ENCODE data around the gene ORMDL2. TPM values are rescaled to one million over a fixed set of nuclear protein-coding genes. Genes with fewer than 3 reads are reported as not detected.

Gene ORMDL2, protein sequence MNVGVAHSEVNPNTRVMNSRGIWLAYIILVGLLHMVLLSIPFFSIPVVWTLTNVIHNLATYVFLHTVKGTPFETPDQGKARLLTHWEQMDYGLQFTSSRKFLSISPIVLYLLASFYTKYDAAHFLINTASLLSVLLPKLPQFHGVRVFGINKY
- total RNA-seq (ENCODE audit: low replicate concordance): 31.8 and 41.1 TPM in 2 replicates

GRCh38 chr12:55817345-55818139, at the start of gene ORMDL2, which contains the start of gene SARNP:
Gene ORMDL2 (plus strand): TSS chr12:55818041. CDS start chr12:55819000, 959 bp downstream.
Gene SARNP (minus strand): TSS chr12:55817724. CDS start chr12:55817701, 23 bp downstream.

GRCh38 chr12:55842681-55843429, 25.0 kb downstream of the ORMDL2 start, which contains the start of gene MMP19:
Gene MMP19 (minus strand): TSS chr12:55842936. CDS start chr12:55842830, 106 bp downstream.

Other genes starting within 250 kb of the ORMDL2 start
- not detected in 2 replicates for gene OR2AP1, start 245.6 kb upstream of the ORMDL2 start, total RNA-seq (ENCODE audit: low replicate concordance)
- not detected in 2 replicates for gene OR10P1, start 181.1 kb upstream of the ORMDL2 start, total RNA-seq (ENCODE audit: low replicate concordance)
- 3.8 and 72.7 TPM in 2 replicates for gene ITGA7, start 110.1 kb upstream of the ORMDL2 start, total RNA-seq (ENCODE audit: low replicate concordance)
- gene BLOC1S1, start 102.0 kb upstream of the ORMDL2 start, total RNA-seq (ENCODE audit: low replicate concordance): 82.0 and 115 TPM in 2 replicates
- gene RDH5, start 97.6 kb upstream of the ORMDL2 start, total RNA-seq (ENCODE audit: low replicate concordance): 3.8 and 65.1 TPM in 2 replicates
- gene CD63, start 89.0 kb upstream of the ORMDL2 start, total RNA-seq (ENCODE audit: low replicate concordance): 2,585 and 6,003 TPM in 2 replicates
- gene GDF11, start 74.9 kb upstream of the ORMDL2 start, total RNA-seq (ENCODE audit: low replicate concordance): 2.7 and 3.3 TPM in 2 replicates
- gene SARNP, start 317 bp upstream of the ORMDL2 start, total RNA-seq (ENCODE audit: low replicate concordance): 32.2 and 105 TPM in 2 replicates
- gene DNAJC14, start 11.5 kb downstream of the ORMDL2 start, total RNA-seq (ENCODE audit: low replicate concordance): 46.2 and 60.6 TPM in 2 replicates
- gene MMP19, start 24.9 kb downstream of the ORMDL2 start, total RNA-seq (ENCODE audit: low replicate concordance): 4.0 and 12.0 TPM in 2 replicates
- 17.1 and 37.1 TPM in 2 replicates for gene PYM1, start 109.9 kb downstream of the ORMDL2 start, total RNA-seq (ENCODE audit: low replicate concordance)
- 34.4 and 52.2 TPM in 2 replicates for gene DGKA, start 113.1 kb downstream of the ORMDL2 start, total RNA-seq (ENCODE audit: low replicate concordance)
- 0.23 and 0.90 TPM in 2 replicates for gene PMEL, start 148.0 kb downstream of the ORMDL2 start, total RNA-seq (ENCODE audit: low replicate concordance)
- 2.9 and 18.4 TPM in 2 replicates for gene CDK2, start 148.8 kb downstream of the ORMDL2 start, total RNA-seq (ENCODE audit: low replicate concordance)
- gene RAB5B, start 156.0 kb downstream of the ORMDL2 start, total RNA-seq (ENCODE audit: low replicate concordance): 35.0 and 40.1 TPM in 2 replicates
- 8.3 and 11.9 TPM in 2 replicates for gene SUOX, start 179.2 kb downstream of the ORMDL2 start, total RNA-seq (ENCODE audit: low replicate concordance)
- gene IKZF4, start 203.0 kb downstream of the ORMDL2 start, total RNA-seq (ENCODE audit: low replicate concordance): 0.35 and 0.83 TPM in 2 replicates
- 28.5 and 116 TPM in 2 replicates for gene RPS26, start 223.9 kb downstream of the ORMDL2 start, total RNA-seq (ENCODE audit: low replicate concordance)